Measurements from ENCODE around the gene OR2V1. TPM values are rescaled to one million over a fixed set of nuclear protein-coding genes. Genes with fewer than 3 reads are reported as not detected.
"Not testable (repeated sequence)": the region's sequence is repeated elsewhere in the genome, so short reads cannot be mapped to it uniquely, and the experiment has no call there.

Gene OR2V1
- total and polyA plus RNA-seq, 7 donors, result not detected

GRCh38 chr5:181133083-181133482 is 2.1 kb upstream of the OR2V1 start:
- no peak for TF ChIP-seq CTCF (IDR thresholded peaks at IDR 0.05)
- Histone ChIP-seq H3K4me3 (no peak overlapping the region), H3K27me3 (ENCODE audit: insufficient read depth in 3 of 3, low read length in 2 of 3) (peaks cover 2 to 23% (median 3%) of the 10 kb centered on the region in 3 donors), H3K36me3 (ENCODE audit: insufficient read depth in 1 of 2, low read depth in 1 of 2) (no peaks in the 10 kb centered on the region), H3K4me1 (no peaks in the 10 kb centered on the region), H3K9me3 (peaks cover 9% of the 10 kb centered on the region), H3K27ac (no peak overlapping the region)
- no peak for ATAC-seq
- DNase-seq, result no peak
- 78 to 86% (median 82%) methylated on average over 3 of the region's 3 CpGs for WGBS, 3 donors
- intact Hi-C loops (cut with DNase I), result no loop called here

- no peak for DNase-seq
These were observed 545 bp upstream of the OR2V1 start for GRCh38 chr5:181131514-181131913.

GRCh38 chr5:181130081-181130480 is 888 bp downstream of the OR2V1 start:
- H3K4me1 ChIP-seq; H3K9me3 ChIP-seq; DNase-seq; H3K4me3 ChIP-seq; ATAC-seq; H3K27ac ChIP-seq; intact Hi-C loops (cut with DNase I); H3K36me3 ChIP-seq (ENCODE audit: insufficient read depth in 1 of 2, low read depth in 1 of 2): not testable (repeated sequence)
- 62 to 70% (median 69%) methylated on average over 9 of the region's 9 CpGs for WGBS, 3 donors
- H3K27me3 ChIP-seq (ENCODE audit: insufficient read depth in 3 of 3, low read length in 2 of 3), result peaks cover 3 to 41% (median 17%) of the 10 kb centered on the region in 3 donors

More at GRCh38 chr5:181131514-181131913, 545 bp upstream of the OR2V1 start:
- TF ChIP-seq CTCF (IDR thresholded peaks at IDR 0.05), result no peak
- intact Hi-C loops (cut with DNase I), result no loop called here
- H3K9me3 ChIP-seq, result peaks cover 7% of the 10 kb centered on the region
- H3K4me3 ChIP-seq, result no peak overlapping the region
- H3K4me1 ChIP-seq, result no peaks in the 10 kb centered on the region
- WGBS, 3 donors, result 68 to 76% (median 69%) methylated on average over 10 to 11 of the region's 11 CpGs
- no peak for ATAC-seq
- H3K27me3 ChIP-seq (ENCODE audit: insufficient read depth in 3 of 3, low read length in 2 of 3), result peaks cover 3 to 38% (median 17%) of the 10 kb centered on the region in 3 donors
- H3K36me3 ChIP-seq (ENCODE audit: insufficient read depth in 1 of 2, low read depth in 1 of 2), result no peaks in the 10 kb centered on the region
- H3K27ac ChIP-seq, result no peak overlapping the region

GRCh38 chr5:181129601-181130000 is 1.4 kb downstream of the OR2V1 start:
- Histone ChIP-seq H3K4me3 (no peak overlapping the region), H3K4me1 (no peaks in the 10 kb centered on the region), H3K36me3 (ENCODE audit: insufficient read depth in 1 of 2, low read depth in 1 of 2) (no peaks in the 10 kb centered on the region), H3K27ac (no peak overlapping the region), H3K9me3 (no peaks in the 10 kb centered on the region), H3K27me3 (ENCODE audit: insufficient read depth in 3 of 3, low read length in 2 of 3) (peaks cover 3 to 41% (median 17%) of the 10 kb centered on the region in 3 donors)
- ATAC-seq (no peak), DNase-seq (no peak)
- no peak for TF ChIP-seq CTCF (IDR thresholded peaks at IDR 0.05)
- WGBS, 3 donors, result 43 to 46% (median 45%) methylated on average over 7 of the region's 7 CpGs
- intact Hi-C loops (cut with DNase I), result no loop called here

- intact Hi-C loops (cut with DNase I), result no loop called here
- Histone ChIP-seq H3K27ac (no peak overlapping the region), H3K36me3 (ENCODE audit: insufficient read depth in 1 of 2, low read depth in 1 of 2) (no peaks in the 10 kb centered on the region), H3K4me1 (no peaks in the 10 kb centered on the region), H3K27me3 (ENCODE audit: insufficient read depth in 3 of 3, low read length in 2 of 3) (peaks cover 3 to 46% (median 17%) of the 10 kb centered on the region in 3 donors), H3K4me3 (no peak overlapping the region), H3K9me3 (no peaks in the 10 kb centered on the region)
- 55 to 58% (median 57%) methylated on average over 15 of the region's 15 CpGs for WGBS, 3 donors
- DNase-seq (no peak), ATAC-seq (no peak)
- TF ChIP-seq CTCF (IDR thresholded peaks at IDR 0.05), result no peak
These were observed 2.9 kb downstream of the OR2V1 start for GRCh38 chr5:181127907-181128626.

All from psoas muscle (tissue), 8 donors.